NCI-H2107 treated with DMSO at 0.1 percent for 48 hours (cell line): Measurements from ENCODE around the gene CNTN5.
"Not testable (repeated sequence)": the region's sequence is repeated elsewhere in the genome, so short reads cannot be mapped to it uniquely, and the experiment has no call there.

Source experiments
- DNase-seq: peaks from one replicate; lab custom pipeline; 2025; ENCODE audit not compliant: unreplicated experiment; lab: John Stamatoyannopoulos, UW

Gene CNTN5

GRCh38 chr11:99708928-99709672, 688.4 kb downstream of the CNTN5 start:
- DNase-seq = no peak

DNA sequence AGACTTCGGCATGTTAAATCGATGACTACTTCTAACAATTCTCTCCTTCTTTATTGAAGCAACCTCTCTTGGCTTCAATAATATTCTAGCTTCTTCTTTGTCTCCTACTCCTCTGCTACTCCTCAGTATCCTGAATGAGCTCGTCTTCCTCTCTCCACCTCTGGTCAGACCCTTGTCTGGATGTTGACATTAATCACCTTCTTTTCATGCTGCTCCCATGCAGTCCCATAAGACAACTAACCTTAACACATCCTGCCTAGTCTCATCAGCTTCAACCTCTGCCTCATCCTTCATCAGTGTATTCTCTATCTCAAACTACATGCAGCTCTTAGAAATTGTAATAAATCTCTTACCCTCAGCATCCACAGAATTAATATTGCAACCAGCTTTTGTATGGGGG, 695.6 kb downstream of the CNTN5 start:
- no peak for DNase-seq

DNA sequence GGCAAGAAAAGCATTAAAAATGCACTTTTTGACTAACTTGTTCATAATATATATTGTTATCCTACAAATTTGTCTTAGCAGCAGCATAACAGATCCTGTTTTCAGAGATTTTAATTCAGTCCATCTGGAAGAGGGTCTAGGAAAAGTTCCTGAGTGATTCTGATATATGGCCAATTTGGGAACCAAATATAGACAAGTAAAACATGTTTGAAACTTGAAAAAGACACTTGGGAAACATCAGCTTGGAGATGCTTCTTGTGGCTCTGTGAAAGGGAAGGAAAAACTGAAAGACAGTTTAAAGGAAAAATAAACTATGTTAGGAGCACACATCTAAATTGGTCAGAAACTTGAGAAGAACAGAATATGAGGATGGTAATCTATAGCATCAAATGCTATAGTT, 697.5 kb downstream of the CNTN5 start:
- no peak for DNase-seq

DNA sequence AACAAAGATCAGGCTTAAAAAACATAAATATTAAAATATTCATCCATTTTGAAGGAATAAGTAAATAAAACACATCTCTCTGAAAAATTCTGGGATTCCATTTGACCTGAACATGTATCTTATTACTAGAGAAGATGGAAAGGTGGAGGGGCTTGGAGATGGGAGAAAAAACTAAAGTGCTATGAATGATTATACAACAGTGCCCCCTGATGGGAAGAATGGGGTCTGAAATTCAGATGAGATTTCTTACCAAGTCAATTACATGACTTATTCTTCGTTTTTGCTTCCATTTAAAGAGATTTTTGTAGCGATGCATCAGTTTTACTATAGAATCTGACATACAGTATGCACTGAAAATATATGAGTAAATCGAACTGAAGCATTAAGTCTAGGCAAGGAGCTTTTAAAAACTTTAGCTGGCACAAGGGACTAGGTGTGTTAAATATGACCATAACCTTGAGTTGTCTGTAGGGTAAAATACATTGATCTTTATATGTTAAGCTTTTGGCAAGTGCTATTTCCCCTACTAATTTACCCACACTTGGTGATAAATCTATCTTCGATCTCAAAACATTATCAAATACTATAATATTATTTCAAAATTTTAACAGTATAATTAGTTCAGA, 718.8 kb downstream of the CNTN5 start:
- no peak for DNase-seq

- DNase-seq = no peak
Measured at GRCh38 chr11:99742501-99742900, 721.8 kb downstream of the CNTN5 start.

GRCh38 chr11:99759787-99760186, 739.0 kb downstream of the CNTN5 start:
- DNase-seq = no peak

GRCh38 chr11:99766811-99767210, 746.1 kb downstream of the CNTN5 start:
- DNase-seq = no peak

DNA sequence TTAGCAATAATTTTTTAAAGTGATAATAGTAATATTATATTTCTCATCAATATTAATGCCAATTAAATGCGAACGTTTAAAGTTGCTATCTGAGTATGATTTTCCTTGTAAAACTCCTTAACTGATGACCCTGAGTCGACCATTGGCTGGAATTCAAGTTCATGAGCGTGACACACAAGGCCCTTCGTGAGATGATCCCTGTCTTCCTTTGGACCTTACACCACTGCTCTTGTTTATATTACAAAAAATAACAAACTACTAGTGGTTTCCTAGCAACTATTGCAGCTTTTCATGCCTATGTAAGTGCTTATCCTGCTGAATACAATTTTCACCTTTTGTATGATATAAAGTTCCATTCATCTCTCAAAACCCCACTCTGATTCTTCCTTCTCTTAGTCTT, 752.9 kb downstream of the CNTN5 start:
- no peak for DNase-seq

DNA sequence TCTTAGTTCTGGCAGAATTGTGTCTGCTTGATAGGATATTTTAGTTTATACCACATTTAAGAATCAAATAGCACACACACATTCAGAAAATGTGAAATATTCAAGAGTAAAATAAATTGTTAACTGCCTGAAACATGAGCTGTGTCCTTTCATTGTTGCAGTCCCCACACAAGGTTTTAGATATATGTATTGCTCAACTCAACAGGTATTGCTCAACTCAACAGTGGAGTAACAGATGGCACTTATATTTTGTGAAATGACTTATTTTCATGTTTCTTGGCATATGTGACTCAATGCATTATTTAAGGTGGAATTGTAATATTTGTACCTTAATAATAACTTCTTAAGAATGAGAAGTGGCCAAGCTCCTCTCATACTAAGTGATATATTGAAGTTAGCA, 760.3 kb downstream of the CNTN5 start:
- DNase-seq = no peak

DNA sequence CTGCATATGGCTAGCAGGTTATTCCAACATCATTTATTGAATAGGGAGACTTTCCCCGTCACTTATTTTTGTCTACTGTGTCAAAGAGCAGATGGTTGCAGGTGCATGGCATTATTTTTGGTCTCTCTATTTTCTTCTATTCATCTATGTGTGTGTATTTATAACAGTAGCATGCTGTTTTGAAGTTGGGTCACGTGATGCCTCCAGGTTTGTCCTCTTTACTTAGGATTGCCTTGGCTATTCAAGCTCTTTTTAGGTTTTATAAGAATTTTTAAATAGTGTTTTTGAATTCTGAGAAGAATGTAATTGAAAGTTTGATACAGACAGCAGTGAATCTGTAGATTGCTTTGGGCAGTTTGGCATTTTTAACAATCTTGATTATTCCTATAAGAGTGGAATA, 770.6 kb downstream of the CNTN5 start:
- DNase-seq = no peak

GRCh38 chr11:99795999-99796398, 775.2 kb downstream of the CNTN5 start:
- no peak for DNase-seq

DNA sequence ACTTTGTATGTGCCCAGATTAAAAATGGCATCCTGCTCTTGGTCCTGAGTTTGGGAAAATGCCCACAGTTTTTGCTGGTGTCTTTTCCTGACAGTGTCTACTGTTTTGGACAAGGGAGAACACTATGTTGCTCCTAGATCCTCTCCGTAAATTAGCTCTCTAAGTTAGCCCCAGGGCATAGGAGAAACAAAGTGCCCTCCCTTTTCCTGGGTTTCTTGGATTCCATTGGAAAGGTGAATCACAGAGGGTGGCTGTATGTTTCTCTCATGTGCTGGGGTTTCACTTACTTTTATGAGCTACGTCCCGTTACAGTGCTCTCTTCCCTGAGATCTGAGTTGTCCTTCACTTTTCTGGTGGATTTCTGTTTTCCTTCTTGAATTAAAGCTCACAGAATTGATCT, 782.8 kb downstream of the CNTN5 start:
- DNase-seq = no peak

DNA sequence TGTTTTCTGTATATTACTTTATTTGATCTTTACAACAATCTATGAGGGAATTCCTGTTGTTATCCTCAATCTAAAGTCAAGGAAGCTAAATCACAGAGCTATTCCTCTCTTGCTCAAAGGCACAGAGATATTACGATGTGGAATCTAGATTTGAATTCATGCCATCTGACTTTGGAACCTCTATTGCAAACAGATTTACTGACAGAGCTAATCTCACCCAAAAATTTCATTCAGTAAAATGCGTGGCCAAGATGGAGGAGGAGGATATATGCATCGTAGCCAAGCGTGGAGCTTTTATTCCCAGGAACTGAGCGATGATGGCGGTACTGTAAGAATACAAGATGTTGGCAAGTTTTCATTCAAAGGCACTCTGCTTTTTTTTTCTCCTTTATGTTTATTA, 791.8 kb downstream of the CNTN5 start:
- no peak for DNase-seq

DNA sequence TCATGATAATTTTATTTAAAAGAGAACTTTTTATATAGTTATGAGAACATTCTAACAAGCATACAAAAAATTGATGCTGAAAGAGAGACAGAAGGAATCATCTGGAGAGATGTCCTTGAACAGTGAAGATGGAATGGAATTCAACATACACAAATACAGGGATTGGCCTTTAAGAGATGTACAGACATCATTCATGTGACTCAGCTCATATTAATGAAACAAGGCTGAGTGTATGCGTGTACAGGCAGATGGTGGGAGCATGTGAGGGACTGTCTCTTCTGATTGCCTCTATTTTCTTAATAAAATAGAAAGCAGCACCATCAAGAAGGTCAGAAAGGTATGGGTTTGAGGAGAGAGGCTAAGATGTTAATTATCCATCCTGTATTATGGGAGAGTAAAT, 793.3 kb downstream of the CNTN5 start:
- DNase-seq = no peak

DNA sequence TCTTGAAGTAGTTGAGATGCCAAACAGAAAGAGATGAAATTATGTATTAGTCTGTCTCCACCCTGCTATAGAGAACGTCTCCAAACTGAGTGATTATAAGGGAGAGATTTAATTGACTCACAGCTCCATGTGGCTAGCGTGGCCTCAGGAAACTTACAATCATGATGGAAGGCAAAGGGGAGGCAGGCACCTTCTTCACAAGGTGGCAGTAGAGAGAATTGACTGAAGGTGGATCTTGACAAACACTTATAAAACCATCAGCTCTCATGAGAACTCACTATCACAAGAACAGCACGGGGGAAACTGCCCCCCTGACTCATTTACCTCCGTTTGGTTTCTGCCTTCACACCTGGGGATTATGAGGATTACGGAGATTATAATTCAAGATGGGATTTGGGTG, 794.0 kb downstream of the CNTN5 start:
- no peak for DNase-seq

DNA sequence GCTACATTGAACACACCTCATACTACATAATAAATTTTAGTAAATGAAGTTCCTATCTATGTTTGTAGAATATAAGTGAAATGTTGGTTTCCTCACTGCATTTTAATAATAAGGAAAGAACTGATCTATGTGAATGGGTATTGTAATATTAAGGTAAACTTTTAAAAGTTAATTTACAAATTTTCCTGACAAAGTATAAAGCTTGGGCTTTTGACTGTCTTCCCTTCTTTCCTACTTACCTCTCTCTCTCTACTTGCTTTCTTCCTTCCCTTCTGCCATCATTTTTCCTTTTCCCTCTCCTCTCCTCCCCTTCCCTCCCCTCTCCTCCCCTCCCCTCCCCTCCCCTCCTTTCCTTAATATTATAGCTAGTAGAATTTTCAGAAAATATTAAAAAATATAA, 798.2 kb downstream of the CNTN5 start:
- DNase-seq = no peak

DNA sequence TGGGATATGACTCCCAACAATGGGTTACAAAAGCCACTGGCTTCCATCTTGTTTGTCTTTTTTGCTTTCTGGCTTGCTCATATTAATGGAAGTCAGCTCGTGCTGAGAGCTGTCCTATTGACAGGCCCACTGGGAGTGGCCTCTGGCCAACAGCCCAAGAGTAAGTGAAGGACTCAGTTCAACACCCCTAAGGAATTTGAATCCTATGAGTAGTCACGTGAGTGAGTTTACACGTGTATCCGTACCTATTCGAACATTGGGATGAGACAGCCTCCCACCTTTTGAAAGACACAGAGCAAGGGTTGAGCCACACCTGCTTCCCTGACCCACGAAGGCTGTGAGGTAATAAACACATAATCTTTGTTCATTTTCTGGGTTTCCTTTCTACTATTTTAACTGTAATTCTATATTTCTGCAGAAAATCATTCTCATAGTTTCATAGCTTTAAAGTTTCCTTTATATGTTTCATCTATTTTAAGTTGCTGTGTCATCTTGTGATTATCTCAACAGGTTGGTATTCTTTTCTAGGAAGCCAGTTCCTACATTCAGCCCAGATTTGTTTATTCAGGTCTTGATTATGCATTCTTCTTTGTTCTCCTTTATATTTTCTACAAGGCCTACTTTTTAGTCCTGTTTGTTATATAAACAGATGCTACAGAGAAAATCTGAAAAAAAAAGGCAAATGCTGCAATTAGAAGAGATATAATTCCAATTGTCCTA, 802.3 kb downstream of the CNTN5 start:
- no peak for DNase-seq

DNA sequence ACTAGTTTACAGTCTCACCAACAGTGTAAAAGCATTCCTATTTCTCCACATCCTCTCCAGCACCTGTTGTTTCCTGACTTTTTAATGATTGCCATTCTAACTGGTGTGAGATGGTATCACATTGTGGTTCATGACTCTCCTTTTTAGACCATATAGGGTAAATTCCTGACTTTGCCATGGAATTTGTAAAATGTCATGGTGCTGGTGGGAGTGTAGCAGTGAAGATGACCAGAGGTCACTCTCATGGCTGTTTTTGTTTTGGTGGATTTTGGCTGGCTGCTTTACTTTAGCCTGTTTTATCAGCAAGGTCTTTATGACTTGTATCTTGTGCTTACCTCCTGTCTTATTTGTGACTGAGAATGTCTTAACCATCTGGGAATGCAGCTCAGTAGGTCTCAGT, 816.0 kb downstream of the CNTN5 start:
- not testable (repeated sequence) for DNase-seq

DNA sequence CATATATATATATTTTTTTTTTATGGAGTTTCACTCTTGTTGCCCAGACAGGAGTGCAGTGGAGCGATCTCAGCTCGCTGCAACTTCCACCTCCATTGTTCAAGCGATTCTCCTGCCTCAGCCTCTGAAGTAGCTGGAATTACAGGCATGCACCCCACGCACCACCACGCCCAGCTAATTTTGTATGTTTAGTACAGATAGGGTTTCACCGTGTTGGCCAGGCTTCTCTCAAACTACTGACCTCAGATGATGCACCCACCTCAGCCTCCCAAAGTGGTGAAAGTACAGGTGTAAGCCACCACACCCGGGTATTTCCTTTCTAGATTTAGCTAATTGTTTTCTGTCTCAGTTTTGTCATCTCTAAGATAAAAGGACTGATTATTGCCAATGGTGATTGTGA, 821.1 kb downstream of the CNTN5 start:
- no peak for DNase-seq

DNA sequence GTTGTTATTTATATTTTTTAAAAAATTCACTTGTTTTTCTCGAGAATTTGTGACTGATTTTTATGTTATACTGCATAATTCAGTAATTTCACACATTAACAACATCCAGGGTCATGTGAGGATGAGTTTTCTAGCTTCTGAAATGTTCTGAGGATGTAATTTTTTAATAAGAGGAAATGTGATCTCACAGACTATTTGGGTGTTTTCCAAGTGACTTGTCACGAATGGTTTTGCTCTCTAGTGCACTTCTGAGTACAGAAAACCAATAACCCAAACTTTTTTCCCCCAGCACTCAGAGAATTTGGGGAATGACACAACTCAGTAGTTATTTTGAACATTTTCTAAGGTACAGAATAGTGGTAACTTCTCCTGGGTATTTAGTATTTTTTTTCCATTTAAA, 845.2 kb downstream of the CNTN5 start:
- no peak for DNase-seq

GRCh38 chr11:99881610-99882009, 860.9 kb downstream of the CNTN5 start:
- DNase-seq = no peak

DNA sequence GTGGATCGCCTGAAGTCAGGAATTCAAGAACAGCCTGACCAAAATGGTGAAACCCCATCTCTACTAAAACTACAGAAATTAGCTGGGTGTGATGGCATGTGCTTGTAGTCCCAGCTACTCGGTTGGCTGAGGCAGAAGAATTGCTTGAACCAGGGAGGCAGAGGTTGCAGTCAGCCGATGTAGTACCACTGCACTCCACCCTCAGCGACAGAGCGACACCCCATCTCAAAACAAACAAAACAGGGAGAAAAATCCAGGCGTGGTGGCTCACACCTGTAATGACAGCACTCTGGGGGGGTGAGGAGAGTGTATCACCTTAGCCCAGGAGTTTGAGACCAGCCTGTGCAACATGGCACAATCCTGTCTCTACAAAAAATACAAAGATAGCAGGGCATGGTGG, 864.0 kb downstream of the CNTN5 start:
- no peak for DNase-seq
